EL (cell line): ENCODE results near the gene CPNE2.
A peak's percentile ranks its signal among the peaks of the same experiment; 100 is the strongest.
"Not testable (repeated sequence)": the region's sequence is repeated elsewhere in the genome, so short reads cannot be mapped to it uniquely, and the experiment has no call there.

Experiments used
- DNase-seq: peaks from one replicate; pipeline ENCODE4 v3.0.0-alpha.2; 2016

CPNE2 gene

DNA sequence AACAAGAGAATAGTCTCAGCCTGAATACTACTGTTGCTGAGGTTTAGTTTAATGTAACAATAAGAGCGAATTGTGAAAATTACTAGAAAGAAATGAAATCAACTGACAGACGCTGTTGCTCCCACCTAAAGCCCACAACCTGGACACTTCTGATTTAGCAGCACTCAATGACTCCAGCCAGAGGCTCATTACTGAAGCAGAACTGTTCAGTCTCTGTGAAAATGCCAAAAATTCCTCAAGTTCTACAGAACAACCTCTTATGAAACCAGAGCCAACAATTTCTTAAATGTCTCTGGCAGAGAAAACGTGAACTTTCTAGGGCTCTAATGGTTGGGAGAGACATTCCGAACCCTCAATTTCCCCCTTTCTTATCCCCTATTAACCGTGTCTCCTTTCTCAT lies 83.5 kb downstream of the CPNE2 start:
- DNase-seq: no peak

DNA sequence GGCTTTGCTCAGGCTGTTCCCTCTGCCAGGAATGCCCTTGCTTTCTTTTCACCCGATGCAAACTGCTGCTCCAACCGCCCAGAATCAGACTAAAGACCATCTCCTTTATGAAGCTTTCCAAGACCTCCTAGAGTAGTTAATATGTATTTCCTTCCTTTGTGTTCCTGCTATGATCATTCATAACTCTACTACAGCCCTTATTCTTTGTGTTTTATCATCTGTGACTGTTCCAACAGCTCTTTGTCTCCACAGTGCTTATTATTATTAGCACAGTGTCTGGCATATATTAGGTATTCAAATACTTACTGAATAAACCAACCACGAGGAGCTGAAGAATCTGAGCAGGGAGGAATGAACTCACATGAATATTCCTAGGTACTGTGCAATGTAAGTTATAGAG lies 85.8 kb downstream of the CPNE2 start:
- DNase-seq: no peak

DNA sequence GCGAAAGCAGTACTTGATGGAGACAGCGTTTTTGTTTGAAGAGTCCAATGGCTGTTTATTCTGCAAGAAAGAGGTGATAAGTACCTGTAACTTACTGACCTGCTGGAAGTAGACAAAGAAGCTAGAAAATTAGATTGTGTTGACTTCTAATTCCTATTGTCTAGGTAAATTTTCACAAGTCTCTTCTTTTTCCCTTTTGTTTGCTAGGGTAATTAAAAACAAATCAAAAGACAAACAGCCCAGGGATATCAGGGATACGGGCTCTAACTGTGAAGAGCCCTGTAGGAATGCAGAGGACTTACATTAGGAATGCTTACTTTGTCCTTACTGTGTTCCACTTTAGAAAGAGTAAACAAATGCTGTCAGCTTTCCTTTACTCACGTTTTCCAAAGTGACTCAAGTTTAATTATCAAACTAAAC lies 86.4 kb downstream of the CPNE2 start:
- DNase-seq: no peak

DNA sequence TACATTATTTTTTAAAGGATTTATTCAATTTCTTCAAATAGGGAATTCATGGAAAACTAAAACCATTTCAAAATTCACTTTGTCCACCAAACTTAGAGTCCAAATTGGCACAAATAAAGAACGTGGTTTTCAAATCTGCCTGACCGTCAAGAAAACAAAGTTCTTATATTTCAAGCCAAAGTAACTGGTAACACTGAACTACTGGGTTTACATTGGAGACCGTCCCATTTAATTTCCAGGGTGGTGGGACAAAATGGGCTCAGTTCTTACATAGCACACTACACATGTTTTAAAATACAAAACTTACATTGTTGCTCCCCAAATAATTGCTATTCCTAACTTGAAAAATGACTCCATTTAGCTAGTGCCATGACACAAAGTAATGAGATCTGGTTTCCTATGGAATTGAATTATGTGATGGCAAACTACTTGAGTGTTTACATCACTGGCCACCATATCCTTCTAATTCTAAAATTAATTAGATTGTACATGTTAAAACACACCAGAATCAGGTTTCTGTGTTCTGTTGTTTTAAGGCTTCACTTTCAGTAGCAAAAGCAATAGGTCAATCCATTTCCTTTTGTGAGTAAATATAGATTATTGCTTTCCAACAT lies 86.9 kb downstream of the CPNE2 start:
- DNase-seq: no peak

DNA sequence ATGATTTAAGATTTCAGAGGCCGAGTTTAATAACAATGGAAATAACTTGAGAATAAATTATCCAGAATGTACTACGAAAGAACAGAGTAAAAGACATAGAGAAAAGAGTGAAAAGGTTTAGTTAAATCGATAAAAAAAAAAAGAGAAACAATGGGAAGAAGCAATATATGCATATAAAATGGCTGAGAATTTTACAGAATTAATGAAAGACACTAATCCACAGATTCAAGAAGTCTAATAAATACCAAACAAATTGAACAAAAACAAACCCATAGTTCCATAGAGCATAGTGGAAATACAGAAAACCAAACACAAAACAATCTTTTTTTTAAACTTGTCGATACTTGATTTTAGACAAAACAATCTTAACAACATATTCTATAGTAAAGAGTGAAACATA lies 91.7 kb downstream of the CPNE2 start:
- DNase-seq: no peak

DNA sequence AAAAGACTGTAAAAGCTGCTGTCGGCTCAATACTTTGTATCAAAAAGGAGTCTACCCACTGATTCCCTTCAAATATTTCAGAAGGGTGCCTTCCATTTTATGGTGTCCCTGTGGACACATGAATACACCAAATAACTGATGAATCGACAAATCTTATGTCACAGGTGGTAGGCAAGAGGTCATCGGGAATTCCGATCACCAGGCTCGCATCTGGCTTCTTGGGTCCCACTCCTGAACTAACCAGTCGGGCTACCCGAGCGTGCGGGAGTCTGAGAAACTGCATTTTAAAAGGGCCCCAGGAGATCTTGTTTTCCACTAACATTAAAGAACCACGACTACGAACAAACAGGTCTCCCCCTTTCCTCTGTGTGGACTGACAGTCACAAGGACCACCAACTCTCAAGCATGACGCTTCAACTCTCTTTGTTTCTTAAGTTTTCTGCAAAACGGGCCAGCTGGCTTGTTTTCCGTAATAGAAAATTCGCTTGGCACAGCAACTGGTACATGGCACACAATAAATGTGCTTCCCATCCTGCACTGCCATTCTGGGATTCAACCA lies 92.6 kb downstream of the CPNE2 start:
- DNase-seq: no peak

DNA sequence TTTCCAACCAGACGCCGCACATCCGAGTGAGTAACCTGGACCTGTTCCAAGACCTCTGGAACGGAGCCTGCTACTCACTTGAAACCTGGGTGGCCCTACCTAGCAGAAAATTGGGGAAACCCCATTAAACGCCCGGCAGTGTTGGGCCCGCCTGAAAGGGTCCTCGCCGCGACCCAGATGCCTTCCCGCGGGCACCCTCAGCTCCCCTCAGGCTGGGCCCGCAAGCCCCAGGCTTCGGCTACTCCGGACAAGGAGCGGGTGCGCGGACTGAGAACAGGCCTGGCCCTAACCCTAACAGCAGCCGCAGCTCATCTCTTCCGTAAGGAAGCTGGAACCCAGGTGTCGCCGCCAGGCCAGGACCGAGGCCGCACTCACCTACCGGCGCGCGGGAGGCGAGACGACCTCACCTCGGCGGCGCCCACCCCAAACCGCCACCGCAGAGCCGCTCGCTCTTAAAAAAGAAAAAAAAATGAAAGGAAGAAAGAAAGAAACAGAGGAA lies 93.1 kb downstream of the CPNE2 start:
- peak; percentile 64 for DNase-seq

DNA sequence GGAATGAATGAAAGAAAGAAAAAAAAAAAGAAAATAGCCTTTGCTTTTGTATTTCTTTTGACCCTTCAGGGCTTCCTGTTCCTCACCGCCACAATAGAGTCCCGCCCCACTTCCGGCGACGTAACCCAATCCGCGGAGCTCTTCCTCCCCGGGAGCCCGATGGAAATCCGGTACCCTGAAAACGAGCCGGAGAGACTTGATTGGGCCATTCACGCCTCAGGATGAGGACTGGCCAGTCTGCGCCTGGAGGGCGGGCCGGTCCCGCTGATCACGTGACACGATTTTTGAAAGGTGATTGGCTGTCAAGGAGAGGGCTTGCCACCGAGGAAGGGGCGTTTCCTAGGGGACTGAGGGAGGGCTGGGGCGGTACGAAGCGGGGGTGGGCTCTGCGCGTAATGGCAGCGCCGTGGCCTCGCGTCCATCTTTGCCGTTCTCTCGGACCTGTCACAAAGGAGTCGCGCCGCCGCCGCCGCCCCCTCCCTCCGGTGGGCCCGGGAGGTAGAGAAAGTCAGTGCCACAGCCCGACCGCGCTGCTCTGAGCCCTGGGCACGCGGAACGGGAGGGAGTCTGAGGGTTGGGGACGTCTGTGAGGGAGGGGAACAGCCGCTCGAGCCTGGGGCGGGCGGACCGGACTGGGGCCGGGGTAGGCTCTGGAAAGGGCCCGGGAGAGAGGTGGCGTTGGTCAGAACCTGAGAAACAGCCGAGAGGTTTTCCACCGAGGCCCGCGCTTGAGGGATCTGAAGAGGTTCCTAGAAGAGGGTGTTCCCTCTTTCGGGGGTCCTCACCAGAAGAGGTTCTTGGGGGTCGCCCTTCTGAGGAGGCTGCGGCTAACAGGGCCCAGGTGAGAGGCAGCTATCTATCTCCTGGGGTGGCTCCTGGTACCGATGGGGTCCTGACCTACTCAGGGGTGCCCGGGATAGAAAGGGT lies 93.8 kb downstream of the CPNE2 start, which contains the start of the genes PSME3IP1 and RSPRY1:
Gene PSME3IP1, minus strand, starts transcription at position 95 of the 927 bp plus-strand sequence. CDS start 12,185 bp downstream, outside the sequence.
Gene RSPRY1, plus strand, starts transcription at position 385 of the 927 bp plus-strand sequence. CDS start 18,330 bp downstream, outside the sequence.
- peak; percentile 100 for DNase-seq

DNA sequence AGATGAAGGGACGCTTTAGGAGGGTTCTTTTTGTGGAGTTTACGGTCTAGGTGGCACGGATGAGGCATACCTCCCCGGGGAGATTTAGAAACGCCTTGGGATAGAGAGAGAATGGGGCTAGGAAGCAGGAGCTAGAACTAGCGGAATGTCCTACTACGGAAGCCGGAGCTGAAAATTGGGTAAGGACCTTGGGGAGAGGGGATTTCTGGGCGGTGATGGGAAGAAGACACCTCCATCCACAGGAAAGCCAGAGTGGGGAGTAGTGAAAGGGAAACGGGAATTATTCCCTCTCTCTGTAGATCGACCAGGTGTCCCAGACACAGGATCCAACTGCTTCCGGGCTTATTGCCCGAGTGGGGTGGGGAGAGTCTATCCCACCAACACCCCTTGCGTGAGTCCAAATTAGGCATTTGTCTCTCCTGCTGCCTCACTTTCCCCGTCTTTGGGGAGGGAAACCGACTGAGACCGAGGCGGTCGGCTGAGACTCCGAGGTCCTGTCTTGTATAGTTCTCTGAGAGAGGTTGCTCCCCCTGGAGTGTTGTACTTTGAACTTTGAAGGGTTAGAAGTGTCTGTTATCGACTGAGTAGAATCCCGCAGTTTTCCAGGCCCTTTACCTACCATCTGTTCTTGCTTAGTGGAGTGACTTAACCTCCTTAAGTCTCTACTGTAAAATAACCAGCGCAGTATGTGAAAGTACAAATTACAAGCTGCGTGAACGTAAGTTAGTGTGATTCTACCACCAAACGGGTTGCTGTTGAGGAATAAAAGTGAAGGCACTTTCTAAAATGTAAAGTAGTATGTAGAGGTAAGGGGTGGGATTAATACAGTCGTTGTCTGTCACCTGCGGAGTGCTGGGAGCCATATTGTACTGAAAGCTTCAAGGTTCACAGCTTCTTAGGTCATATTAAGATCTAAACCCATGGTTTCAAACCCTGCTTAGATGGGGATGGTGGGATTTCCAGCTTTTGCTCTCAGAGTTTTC lies 94.8 kb downstream of the CPNE2 start:
- DNase-seq: peak; percentile 39

DNA sequence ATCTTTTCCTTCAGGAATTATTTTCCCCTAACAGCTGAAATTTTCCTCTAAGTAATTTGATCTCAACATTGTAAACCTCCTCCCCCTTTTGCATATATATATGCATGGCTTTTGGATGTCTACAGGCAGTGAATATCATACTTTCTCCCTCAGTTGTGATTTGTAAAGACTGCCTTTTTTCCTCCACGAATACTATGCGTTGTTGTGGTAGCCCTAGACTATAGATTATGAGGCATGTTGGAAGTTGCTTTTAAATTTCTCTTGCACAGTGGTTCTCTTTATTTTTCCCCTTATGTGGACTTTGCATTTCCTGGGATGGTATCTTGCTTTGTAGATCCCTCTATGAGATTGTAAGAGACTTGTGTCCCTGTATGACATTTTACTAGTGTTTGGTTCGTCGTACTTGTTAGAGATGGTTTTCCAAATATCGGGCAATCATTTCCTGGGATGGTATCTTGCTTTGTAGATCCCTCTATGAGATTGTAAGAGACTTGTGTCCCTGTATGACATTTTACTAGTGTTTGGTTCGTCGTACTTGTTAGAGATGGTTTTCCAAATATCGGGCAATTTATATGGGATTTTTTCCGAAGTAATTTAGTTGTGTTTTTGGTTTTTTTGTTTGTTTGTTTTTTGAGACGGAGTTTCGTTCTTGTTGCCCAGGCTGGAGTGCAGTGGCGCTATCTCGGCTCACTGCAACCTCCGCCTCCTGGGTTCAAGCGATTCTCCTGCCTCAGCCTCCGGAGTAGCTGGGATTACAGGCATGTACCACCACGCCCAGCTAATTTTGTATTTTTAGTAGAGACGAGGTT lies 95.7 kb downstream of the CPNE2 start:
- not testable (repeated sequence) for DNase-seq

DNA sequence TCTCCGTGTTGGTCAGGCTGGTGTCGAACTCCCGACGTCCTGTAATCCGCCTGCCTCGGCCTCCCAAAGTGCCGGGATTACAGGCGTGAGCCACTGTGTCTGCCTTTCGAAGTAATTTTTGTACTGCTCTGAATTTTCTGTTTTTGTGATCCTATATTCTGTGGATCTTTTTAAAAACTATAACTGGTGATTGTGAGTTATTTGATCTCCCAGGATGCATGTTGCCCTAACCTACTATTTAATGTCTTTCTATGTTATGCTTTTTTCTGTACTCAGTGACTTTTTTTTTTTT lies 96.3 kb downstream of the CPNE2 start:
- DNase-seq: no peak

DNA sequence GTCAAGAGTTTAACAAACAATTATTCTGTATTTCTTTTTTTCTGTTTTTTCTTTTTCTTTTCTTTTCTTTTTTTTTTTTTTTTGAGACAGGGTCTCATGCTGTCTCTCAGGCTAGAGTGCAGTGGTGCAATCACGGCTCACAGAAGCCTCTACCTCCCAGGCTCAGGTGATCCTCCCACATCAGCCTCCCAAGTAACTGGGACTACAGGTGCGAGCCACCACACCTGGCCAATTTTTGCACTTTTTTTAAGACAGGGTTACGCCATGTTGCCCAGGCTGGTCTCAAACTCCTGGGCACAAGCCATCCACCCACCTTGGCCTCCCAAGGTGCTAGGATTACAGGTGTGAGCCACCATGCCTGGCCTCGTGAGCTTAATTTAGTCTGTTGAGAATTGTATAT lies 97.1 kb downstream of the CPNE2 start:
- not testable (repeated sequence) for DNase-seq

DNA sequence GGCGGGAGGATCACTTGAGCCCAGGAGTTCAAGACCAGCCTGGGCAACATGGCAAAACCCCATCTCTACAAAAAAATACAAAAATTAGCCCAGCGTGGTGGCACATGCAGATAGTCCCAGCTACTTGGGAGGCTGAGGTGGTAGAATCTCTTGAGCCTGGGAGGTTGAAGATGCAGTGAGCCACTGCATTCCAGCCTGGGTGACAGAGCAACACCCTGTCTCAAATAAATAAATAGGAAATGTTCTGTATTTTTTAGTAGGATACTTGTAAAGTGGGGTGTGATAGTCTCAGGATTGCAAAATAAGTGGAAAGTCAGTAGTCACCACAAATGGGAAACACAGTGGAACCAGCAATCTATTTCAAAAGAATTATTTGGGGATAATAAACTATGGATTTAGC lies 97.8 kb downstream of the CPNE2 start:
- DNase-seq: peak; percentile 21

DNA sequence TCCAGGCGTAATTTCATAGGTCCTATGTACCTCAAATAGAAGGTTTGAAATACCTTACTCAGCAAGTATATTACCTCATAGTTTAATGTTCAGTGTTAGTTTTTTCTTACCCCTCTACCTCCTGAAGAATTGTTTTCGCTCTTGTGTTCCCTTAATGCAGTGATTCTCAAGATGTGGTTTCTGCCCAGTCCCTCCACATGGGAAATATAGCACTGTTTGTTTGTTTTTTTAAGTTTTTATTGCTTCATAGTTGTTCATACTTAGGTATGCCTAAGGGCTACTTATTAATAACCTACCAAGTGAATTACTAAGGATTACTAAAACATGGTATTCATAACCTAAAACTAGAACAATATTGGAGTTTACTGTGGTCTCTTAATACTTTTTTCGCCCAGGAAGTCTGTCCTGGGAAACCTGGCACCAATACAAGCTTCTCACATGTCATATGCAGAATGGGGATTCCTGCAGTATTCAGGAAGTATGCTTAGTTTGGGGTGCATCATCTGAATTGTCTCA lies 98.7 kb downstream of the CPNE2 start:
- DNase-seq: peak; percentile 74

DNA sequence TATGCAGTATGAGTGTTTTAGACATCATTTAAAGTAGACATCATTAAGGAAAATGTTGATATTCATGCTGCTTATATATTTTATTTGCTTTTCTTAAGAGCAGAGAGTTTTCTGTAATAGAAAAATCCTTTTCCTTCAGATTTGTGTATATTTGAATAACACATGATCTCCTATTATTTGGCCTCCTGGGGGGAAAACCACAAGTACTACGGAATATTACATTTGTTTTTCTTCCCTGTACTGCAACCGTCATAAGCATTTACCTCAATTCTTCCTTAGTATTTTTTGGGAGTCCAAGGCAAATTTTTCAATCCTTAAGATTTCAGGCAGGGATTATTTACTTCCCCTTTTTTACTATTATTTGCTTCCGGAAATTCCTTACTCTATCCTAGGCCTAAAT lies 99.8 kb downstream of the CPNE2 start:
- DNase-seq: no peak

DNA sequence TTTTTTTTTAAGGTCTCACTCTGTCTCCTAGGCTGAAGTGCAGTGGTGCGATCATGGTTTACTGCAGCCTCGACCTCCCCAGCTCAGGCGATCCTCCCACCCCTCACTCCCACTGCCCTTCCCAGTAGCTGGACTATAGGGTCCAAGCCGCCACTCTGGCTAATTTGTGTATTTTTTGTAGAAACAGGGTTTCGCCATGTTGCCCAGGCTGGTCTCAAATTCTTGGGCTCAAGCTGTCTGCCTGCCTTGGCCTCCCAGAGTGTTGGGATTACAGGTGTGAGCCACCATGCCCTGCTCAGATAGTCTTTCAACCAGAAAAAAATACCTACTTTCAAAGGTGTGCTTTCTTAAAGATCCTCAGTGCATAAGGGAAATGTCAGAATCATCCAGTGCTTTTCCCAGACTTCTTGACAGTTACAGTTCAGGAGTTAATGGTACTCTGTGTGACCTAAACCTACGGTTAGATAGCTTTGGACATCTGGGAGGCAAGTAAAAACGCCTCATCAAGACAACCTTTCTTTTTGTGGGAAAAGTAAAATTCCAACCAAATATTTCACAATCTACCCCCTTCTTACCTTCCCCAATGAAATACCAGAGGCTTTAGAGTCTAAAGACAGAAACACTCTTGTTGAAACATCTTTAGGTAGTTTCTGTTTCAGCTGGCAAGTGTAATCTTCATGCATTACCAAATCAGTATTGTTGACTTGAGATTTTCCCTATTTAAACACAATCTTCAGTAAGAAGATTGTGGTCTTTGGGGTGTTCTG lies 100.5 kb downstream of the CPNE2 start:
- peak; percentile 39 for DNase-seq

DNA sequence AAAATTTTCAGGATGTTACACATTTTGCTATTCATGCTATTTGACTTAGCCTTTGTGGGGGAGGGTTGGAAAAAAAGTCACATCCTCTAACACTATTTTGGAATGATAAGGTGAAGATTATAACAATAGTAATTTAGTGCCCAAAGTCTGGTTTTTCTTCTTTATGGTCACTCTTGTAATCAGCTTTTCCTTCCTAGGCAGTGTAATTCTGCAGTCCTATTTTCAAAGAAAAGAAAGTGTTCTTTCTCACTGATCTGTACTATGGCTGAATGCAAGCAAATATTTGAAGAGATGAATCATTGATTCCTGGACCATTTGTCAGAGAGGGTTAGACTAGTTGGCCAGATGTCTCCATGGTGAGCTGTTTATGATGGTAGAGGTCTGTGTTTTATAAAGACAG lies 102.1 kb downstream of the CPNE2 start:
- DNase-seq: peak; percentile 92

DNA sequence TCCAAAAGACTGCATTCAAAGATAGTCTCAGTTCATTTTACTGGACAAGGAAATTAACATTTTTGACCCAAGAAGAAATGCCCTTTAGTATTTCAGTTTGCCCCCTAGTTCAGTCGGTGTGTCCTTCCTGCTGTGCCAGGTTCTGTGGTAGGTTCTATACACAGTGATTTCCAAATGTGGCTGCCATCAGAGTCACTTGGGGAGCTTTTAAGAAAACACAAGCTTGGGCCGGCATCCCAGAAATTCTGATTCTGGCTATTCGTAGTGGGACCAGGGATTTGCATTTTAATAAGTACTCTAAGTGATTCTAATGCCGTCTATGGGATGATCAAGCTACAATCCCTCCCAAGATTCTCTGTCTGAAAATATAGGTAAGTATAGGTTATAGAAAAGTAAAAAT lies 103.9 kb downstream of the CPNE2 start:
- no peak for DNase-seq

DNA sequence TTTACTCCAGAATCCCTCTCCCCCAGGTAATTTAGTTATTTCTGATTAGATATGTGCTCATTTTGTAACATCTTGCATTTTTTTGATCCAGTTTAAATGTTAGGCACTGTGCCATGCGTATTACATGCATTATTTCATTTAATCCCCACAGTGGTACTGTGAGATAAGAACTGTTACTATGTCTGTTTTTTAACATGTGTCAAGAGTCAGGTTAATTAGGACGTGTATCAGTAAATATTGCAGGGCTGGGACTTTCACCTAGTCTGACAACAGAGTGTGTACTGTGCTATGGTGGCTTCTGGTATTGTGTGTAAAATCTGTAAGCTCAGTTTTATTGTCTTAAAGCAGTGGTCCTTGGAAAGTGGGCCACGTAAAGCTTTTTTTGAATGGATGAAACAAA lies 104.4 kb downstream of the CPNE2 start:
- no peak for DNase-seq
